CD14-positive monocyte (primary cell): ENCODE results near the gene FAM83D. TPM values are rescaled to one million over a fixed set of nuclear protein-coding genes. Genes with fewer than 3 reads are reported as not detected.
"Not testable (repeated sequence)": the region's sequence is repeated elsewhere in the genome, so short reads cannot be mapped to it uniquely, and the experiment has no call there.

Experiments used
- DNase-seq, 3 donors: peaks; one replicate each; pipeline ENCODE4 v3.0.0-alpha.2; 2011 to 2022
- H2AFZ ChIP-seq: 2 replicates; pipeline ENCODE4 v1.6.0; 2012; ENCODE audit warnings: mild to moderate bottlenecking, low read depth, low read length, inconsistent platforms; ENCODE audit not compliant: insufficient read depth, poor library complexity, severe bottlenecking
- H3K27ac ChIP-seq, 2 donors: 1 replicate in 1 of 2; 2 replicates in 1 of 2; pipeline ENCODE4 v1.5.1; 2012 to 2013; ENCODE audit warnings: low read length in 2 of 2, control low read depth in 1 of 2, inconsistent platforms in 1 of 2, low read depth in 1 of 2, mild to moderate bottlenecking in 1 of 2
- H3K27me3 ChIP-seq, 2 donors: one replicate each; pipeline versions ENCODE4 v1.6.0 to v1.6.1; 2011 to 2013; ENCODE audit warnings: low read length in 2 of 2; ENCODE audit not compliant: control insufficient read depth in 2 of 2, insufficient read depth in 2 of 2
- H3K36me3 ChIP-seq, 2 donors: replicated peaks in 1 of 2; 1 replicate in 1 of 2; 2 replicates in 1 of 2; pipeline versions ENCODE4 v1.5.1 to v1.6.1; 2012 to 2013; ENCODE audit warnings: low read length in 2 of 2, control low read depth in 1 of 2, inconsistent platforms in 1 of 2, mild to moderate bottlenecking in 1 of 2; ENCODE audit not compliant: insufficient read depth in 2 of 2, control insufficient read depth in 1 of 2
- H3K4me1 ChIP-seq, 2 donors: 1 replicate in 1 of 2; 2 replicates in 1 of 2; pipeline versions ENCODE4 v1.5.1 to v1.6.1; 2012 to 2013; ENCODE audit warnings: low read length in 2 of 2, control low read depth in 1 of 2, inconsistent platforms in 1 of 2, mild to moderate bottlenecking in 1 of 2, moderate library complexity in 1 of 2; ENCODE audit not compliant: insufficient read depth in 2 of 2, control insufficient read depth in 1 of 2
- H3K4me2 ChIP-seq: replicated peaks from 2 replicates; pipeline ENCODE3; 2012; ENCODE audit warnings: low read length, moderate library complexity, mild to moderate bottlenecking; ENCODE audit not compliant: poor library complexity, severe bottlenecking; ENCODE audit errors: extremely low read depth
- H3K4me3 ChIP-seq, 3 experiments: fragments of 200-600 bp in 1 of 3; sonication (generic) in 1 of 3; replicated peaks in 1 of 3; 1 replicate in 2 of 3; 2 replicates in 1 of 3; pipeline ENCODE4 v1.5.1; 2011 to 2013; ENCODE audit warnings: low read length in 3 of 3, mild to moderate bottlenecking in 3 of 3, control low read depth in 2 of 3, low read depth in 2 of 3, inconsistent platforms in 1 of 3, moderate library complexity in 1 of 3
- H3K79me2 ChIP-seq: 2 replicates; pipeline ENCODE4 v1.6.0; 2012; ENCODE audit warnings: mild to moderate bottlenecking, control low read depth, inconsistent platforms, low read length, moderate library complexity; ENCODE audit not compliant: insufficient read depth
- H3K9ac ChIP-seq: 2 replicates; pipeline ENCODE4 v1.6.0; 2017; ENCODE audit warnings: low read length, mild to moderate bottlenecking; ENCODE audit not compliant: insufficient read depth, poor library complexity, severe bottlenecking
- H3K9me3 ChIP-seq, 2 donors: replicated peaks in 1 of 2; 1 replicate in 1 of 2; 2 replicates in 1 of 2; pipeline versions ENCODE4 v1.5.1 to v1.6.1; 2012 to 2013; ENCODE audit warnings: low read length in 2 of 2, control low read depth in 1 of 2; ENCODE audit not compliant: control insufficient read depth in 1 of 2, insufficient read depth in 1 of 2
- H4K20me1 ChIP-seq: 2 replicates; pipeline ENCODE4 v1.6.0; 2012; ENCODE audit warnings: mild to moderate bottlenecking, low read length, control low read depth, moderate library complexity; ENCODE audit not compliant: insufficient read depth
- H3K27ac Mint-ChIP-seq, 7 donors: one replicate each; pipeline ENCODE4 v1.8.0; 2020; ENCODE audit warnings: mild to moderate bottlenecking in 7 of 7, mixed read lengths in 7 of 7, moderate library complexity in 6 of 7, inconsistent platforms in 2 of 7
- H3K27me3 Mint-ChIP-seq, 3 donors: one replicate each; pipeline ENCODE4 v1.8.0; 2021 to 2022; ENCODE audit warnings: low read depth in 3 of 3, mild to moderate bottlenecking in 3 of 3, mixed read lengths in 3 of 3, moderate library complexity in 3 of 3, inconsistent platforms in 1 of 3
- H3K36me3 Mint-ChIP-seq, 2 donors: one replicate each; pipeline ENCODE4 v1.8.0; 2020; ENCODE audit warnings: mixed read lengths in 2 of 2, inconsistent platforms in 1 of 2, mild to moderate bottlenecking in 1 of 2
- H3K4me1 Mint-ChIP-seq: one replicate; pipeline ENCODE4 v1.8.0; 2020; ENCODE audit warnings: mild to moderate bottlenecking, mixed read lengths
- H3K4me3 Mint-ChIP-seq, 2 donors: one replicate each; pipeline ENCODE4 v1.8.0; 2020; ENCODE audit warnings: mild to moderate bottlenecking in 2 of 2, mixed read lengths in 2 of 2, moderate library complexity in 1 of 2
- H3K9me3 Mint-ChIP-seq, 7 donors: one replicate each; pipeline ENCODE4 v1.8.0; 2020 to 2022; ENCODE audit warnings: mixed read lengths in 7 of 7, mild to moderate bottlenecking in 6 of 7, moderate library complexity in 6 of 7, inconsistent platforms in 2 of 7
- WGBS: methylation state at CpG from one replicate; pipeline ENCODE4 v1.1.5; 2013; ENCODE audit warnings: missing lambda C conversion rate; ENCODE audit not compliant: insufficient coverage; 5-methylcytosine and 5-hydroxymethylcytosine counted together
- intact Hi-C, 2 donors: fragments of 100-400 bp; cut with micrococcal nuclease; formaldehyde crosslinking; loops; one replicate each; pipeline versions ENCODE4 v1.15.0 to v1.15.1; 2023
- polyA plus RNA-seq, 3 donors: library from polyadenylated mRNA; depleted of rRNA in 1 of 3; unstranded in 2 of 3; stranded (reverse) in 1 of 3; fragments of 300-500 nt in 2 of 3; fragments of >200 nt in 1 of 3; fragmentation: Illumina TruSeq in 2 of 3; gene quantifications; 1 replicate in 2 of 3; 2 replicates in 1 of 3; pipeline ENCODE4 v1.2.3, GENCODE V29; 2012 to 2021
- TF ChIP-seq, protein P1 (sequence below): fragments of 200-600 bp; IDR thresholded peaks from one replicate; pipeline ENCODE4 v1.8.0; 2022; ENCODE audit warnings: antibody characterized with exemption, mild to moderate bottlenecking

The FAM83D gene
- polyA plus RNA-seq, 3 donors: 0.09 to 0.15 TPM; not detected in 1

DNA sequence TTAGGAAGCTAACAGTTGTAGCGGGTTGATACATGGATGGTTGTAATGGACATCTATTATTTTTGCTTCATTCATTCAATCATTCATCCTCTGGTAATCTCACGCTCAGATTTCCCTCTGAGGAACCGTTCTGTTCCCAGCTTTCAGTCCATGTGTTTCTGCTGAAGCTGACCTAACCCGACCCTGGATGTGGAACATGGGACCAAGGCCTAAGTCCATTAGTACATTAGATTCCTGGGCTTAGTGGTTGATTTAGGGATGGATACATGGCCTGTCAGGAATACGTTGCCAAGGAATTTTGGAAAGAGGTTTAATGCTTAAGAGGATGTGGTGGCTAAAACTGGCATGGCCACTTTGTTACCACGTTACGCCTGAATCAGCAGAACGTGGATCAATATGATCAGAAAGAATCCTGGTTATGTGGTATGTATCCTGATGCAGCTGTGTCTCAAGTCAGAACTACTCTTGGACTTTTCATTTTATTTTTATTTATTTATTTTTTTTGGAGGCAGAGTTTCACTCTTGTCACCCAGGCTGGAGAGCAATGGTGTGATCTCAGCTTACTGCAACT lies 31.8 kb downstream of the FAM83D start:
- WGBS: 92% methylated on average over 3 of the region's 8 CpGs
- Mint-ChIP-seq H3K4me3 (no peak overlapping the region), H3K9me3 (peaks cover 0 to 2% (median 0%) of the 10 kb centered on the region in 7 donors), H3K4me1 (peaks cover 10% of the 10 kb centered on the region), H3K27ac (peak overlapping the region in 2 of 7 donors; percentile 46 to 77), H3K36me3 (peaks cover 10 to 15% of the 10 kb centered on the region in 2 donors), H3K27me3 (no peaks in the 10 kb centered on the region)
- Histone ChIP-seq H3K4me2 (no peak overlapping the region), H3K9me3 (no peaks in the 10 kb centered on the region), H3K9ac (no peak overlapping the region), H3K27ac (no peak overlapping the region), H4K20me1 (no peaks in the 10 kb centered on the region), H3K4me1 (peaks cover 11 to 14% of the 10 kb centered on the region in 2 donors), H3K36me3 (peaks cover 7 to 18% of the 10 kb centered on the region in 2 donors), H3K4me3 (no peak overlapping the region), H2AFZ (no peak overlapping the region), H3K27me3 (no peaks in the 10 kb centered on the region), H3K79me2 (peaks cover 13% of the 10 kb centered on the region)
- TF ChIP-seq, protein P1, sequence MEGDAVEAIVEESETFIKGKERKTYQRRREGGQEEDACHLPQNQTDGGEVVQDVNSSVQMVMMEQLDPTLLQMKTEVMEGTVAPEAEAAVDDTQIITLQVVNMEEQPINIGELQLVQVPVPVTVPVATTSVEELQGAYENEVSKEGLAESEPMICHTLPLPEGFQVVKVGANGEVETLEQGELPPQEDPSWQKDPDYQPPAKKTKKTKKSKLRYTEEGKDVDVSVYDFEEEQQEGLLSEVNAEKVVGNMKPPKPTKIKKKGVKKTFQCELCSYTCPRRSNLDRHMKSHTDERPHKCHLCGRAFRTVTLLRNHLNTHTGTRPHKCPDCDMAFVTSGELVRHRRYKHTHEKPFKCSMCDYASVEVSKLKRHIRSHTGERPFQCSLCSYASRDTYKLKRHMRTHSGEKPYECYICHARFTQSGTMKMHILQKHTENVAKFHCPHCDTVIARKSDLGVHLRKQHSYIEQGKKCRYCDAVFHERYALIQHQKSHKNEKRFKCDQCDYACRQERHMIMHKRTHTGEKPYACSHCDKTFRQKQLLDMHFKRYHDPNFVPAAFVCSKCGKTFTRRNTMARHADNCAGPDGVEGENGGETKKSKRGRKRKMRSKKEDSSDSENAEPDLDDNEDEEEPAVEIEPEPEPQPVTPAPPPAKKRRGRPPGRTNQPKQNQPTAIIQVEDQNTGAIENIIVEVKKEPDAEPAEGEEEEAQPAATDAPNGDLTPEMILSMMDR: no peak
- intact Hi-C loops: no loop called here
- no peak for DNase-seq

- not testable (repeated sequence) for DNase-seq, H3K4me2 ChIP-seq, H3K27ac ChIP-seq, H3K9me3 Mint-ChIP-seq, H3K36me3 ChIP-seq, H3K27me3 ChIP-seq, H3K9ac ChIP-seq, H3K27ac Mint-ChIP-seq, H3K27me3 Mint-ChIP-seq, H3K4me3 Mint-ChIP-seq, H4K20me1 ChIP-seq, H3K4me3 ChIP-seq, H3K9me3 ChIP-seq
- H2AFZ ChIP-seq: peak overlapping the region; percentile 100
- intact Hi-C loops: loop anchor here in 1 of 2 donors (5.0 kb wide), 1 partner anchor 33 kb away; the partner anchor contains the start of gene FAM83D
- Mint-ChIP-seq H3K36me3 (peaks cover 4 to 11% of the 10 kb centered on the region in 2 donors), H3K4me1 (peaks cover 15% of the 10 kb centered on the region)
- H3K79me2 ChIP-seq: peaks cover 31% of the 10 kb centered on the region
- peaks cover 14 to 23% of the 10 kb centered on the region in 2 donors for H3K4me1 ChIP-seq
- WGBS: 94% methylated on average over 5 of the region's 9 CpGs
Measured at GRCh38 chr20:38960187-38960687, 34.0 kb downstream of the FAM83D start.
